Gastroesophageal sphincter (tissue), 3 donors: ENCODE results near the gene ARL9.

ENCODE experiments used
- CTCF ChIP-seq, 4 experiments: fragments of 200-600 bp in 2 of 4; fragments of 450-650 bp in 2 of 4; sonication (generic) in 1 of 4; IDR thresholded peaks; one replicate each; pipeline ENCODE4 v1.5.1; 2017 to 2019; ENCODE audit warnings: antibody characterized with exemption in 4 of 4, mild to moderate bottlenecking in 2 of 4, moderate library complexity in 2 of 4
- POLR2A ChIP-seq, 2 donors: fragments of 450-650 bp; IDR thresholded peaks; one replicate each; pipeline ENCODE4 v1.6.1; 2017; ENCODE audit warnings: antibody characterized with exemption in 2 of 2, mild to moderate bottlenecking in 2 of 2, moderate library complexity in 1 of 2
- POLR2AphosphoS5 ChIP-seq: sonication (generic); formaldehyde crosslinking; IDR thresholded peaks from one replicate; pipeline ENCODE4 v1.6.1; 2017; ENCODE audit warnings: antibody characterized with exemption

GRCh38 chr4:56496241-56496640, 9.3 kb upstream of the ARL9 start:
- TF ChIP-seq CTCF (IDR thresholded peaks at IDR 0.05), result no peak
- no peak for TF ChIP-seq POLR2AphosphoS5
- no peak for TF ChIP-seq POLR2A (IDR thresholded peaks at IDR 0.05)
